GM13977 (cell line): ENCODE results near the gene TRAFD1.

ENCODE experiments used
- DNase-seq: peaks from one replicate; pipeline ENCODE4 v3.0.0; 2012; ENCODE audit warnings: low spot score
- in situ Hi-C: fragments of 300-500 bp; cut with MboI; formaldehyde crosslinking; loops from one replicate; pipeline ENCODE4 v1.12.0; 2022; ENCODE audit warnings: low sequenced_read_pairs, low pct_unique_long_range_greater_than_20kb, mixed read lengths, inconsistent platforms; ENCODE audit not compliant: unreplicated experiment
- TF ChIP-seq, protein P1 (sequence below): IDR thresholded peaks from 2 replicates; pipeline ENCODE4 v1.5.1; 2012; ENCODE audit warnings: mild to moderate bottlenecking, control low read depth; ENCODE audit not compliant: insufficient read depth; ENCODE audit errors: extremely low read depth, missing control alignments

TRAFD1 gene, protein sequence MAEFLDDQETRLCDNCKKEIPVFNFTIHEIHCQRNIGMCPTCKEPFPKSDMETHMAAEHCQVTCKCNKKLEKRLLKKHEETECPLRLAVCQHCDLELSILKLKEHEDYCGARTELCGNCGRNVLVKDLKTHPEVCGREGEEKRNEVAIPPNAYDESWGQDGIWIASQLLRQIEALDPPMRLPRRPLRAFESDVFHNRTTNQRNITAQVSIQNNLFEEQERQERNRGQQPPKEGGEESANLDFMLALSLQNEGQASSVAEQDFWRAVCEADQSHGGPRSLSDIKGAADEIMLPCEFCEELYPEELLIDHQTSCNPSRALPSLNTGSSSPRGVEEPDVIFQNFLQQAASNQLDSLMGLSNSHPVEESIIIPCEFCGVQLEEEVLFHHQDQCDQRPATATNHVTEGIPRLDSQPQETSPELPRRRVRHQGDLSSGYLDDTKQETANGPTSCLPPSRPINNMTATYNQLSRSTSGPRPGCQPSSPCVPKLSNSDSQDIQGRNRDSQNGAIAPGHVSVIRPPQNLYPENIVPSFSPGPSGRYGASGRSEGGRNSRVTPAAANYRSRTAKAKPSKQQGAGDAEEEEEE

DNA sequence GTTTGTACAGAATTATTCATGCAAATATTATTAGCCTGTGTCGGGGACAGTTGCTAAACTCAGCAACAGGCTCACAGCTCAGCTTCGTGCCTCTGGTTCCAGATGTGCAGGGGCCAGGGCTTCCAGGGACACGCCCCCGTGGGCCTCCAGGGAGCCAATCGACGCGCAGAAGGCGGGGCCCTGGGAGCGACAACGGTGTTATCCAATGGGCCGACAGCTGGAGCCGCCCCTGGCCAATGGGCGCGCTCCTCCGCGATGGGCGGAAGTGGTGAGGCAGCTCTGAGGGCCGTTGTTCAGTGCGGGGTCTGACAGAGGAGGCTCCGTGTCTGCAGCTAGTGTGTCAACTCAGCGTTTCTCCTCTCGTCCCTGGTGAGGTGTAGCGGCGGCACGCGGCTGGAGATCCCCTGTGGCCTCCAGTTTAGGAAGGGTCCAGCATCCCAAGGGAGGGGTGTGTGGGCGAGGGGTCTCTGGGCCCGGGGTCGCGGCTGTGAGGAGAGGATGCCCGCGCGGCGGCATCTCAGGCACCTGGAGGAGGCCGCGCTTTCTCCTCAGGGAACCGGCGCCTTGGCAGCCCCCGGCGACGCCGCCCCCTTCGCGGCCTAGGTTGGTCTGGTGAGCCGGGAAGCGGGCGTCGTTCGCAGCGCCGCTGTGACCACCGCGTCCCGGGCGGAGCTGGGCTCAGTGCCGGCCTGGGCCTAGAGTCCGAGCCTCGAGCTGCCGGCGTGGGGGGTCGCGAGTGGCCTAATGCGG is at the start of gene TRAFD1:
TRAFD1 (plus strand) TSS at position 311 of the 750 bp plus-strand sequence. CDS start 4,963 bp downstream, outside the sequence.
- TF ChIP-seq, protein P1, sequence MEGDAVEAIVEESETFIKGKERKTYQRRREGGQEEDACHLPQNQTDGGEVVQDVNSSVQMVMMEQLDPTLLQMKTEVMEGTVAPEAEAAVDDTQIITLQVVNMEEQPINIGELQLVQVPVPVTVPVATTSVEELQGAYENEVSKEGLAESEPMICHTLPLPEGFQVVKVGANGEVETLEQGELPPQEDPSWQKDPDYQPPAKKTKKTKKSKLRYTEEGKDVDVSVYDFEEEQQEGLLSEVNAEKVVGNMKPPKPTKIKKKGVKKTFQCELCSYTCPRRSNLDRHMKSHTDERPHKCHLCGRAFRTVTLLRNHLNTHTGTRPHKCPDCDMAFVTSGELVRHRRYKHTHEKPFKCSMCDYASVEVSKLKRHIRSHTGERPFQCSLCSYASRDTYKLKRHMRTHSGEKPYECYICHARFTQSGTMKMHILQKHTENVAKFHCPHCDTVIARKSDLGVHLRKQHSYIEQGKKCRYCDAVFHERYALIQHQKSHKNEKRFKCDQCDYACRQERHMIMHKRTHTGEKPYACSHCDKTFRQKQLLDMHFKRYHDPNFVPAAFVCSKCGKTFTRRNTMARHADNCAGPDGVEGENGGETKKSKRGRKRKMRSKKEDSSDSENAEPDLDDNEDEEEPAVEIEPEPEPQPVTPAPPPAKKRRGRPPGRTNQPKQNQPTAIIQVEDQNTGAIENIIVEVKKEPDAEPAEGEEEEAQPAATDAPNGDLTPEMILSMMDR: no peak

DNA sequence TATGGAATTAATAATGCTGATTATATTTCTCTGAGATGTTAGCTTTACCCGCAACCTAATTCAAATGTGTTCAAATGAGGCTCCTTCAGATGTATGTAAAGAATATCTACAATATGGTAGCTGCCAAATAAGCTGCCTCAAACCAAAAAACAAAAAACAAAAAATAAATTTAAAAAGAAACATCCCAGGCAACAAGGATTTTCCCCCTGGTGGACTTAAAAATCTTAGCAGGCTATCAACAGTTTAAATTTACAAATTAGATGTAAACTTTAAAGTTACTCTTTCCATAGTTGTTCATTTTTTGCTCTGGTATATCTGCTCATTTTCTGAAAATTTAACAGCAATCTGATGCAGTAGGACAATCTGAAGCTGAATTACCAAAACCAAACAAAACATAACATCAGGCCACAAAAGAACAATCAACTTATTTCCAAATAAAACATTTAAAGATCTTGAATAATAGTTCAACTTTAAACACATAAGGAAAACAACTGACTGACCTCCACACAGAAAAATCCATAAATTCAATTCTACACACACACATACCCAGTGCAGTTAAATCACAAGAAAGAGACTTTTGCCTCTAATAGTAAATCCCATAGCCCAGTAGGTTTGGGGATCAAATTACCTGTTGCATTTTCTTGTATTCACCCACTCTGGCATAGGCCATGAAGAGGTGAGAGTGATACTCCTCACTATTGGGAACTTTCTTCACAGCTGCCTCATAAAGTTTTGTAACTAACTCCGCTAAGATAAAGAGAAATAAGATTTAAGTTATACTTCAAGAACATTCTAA is 38.1 kb upstream of the TRAFD1 start:
- TF ChIP-seq, protein P1: no peak
- in situ Hi-C loops: no loop called here
- DNase-seq: no peak

More for the DNA sequence above, at the start of gene TRAFD1:
- DNase-seq: peak; percentile 98
- in situ Hi-C loops: no loop called here

DNA sequence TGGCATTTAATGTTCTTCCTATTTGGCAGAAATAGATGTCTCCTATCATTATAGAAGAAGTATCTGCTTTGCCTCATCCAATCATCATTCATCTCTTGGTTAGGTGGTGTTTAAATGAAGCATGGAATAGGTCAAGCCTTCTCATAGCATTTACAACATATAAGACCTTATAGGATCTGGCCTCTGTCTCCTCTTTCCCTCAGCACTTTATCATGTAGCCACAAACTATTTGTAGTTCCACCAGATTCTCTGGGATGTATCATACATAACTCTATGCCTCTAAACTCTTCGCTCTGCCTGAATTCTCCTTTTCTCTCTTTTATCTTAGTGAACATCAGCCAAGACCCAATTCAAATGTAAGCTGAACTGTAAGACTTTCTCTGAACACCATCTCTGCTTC is 37.5 kb upstream of the TRAFD1 start:
- no peak for DNase-seq
- TF ChIP-seq, protein P1: no peak
- in situ Hi-C loops: no loop called here

DNA sequence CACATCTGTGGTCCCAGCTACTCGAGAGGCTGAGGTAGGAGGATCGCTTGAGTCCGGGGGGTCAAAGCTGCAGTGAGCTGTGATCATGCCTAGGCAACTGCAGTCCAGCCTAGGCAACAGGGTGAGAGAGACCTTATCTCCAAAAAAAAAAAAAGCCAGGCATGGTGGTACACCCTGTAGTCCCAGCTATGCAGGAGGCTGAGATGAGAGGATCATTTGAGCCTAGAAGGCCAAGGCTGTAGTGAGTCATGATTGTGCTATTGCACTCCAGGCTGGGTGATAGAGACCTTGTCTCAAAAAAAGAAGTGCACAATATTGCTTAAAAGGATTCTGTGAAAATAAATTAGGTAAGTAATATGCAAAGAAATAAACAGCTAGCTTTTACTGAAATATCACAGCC is 33.8 kb upstream of the TRAFD1 start:
- in situ Hi-C loops: no loop called here
- TF ChIP-seq, protein P1: no peak
- DNase-seq: no peak

DNA sequence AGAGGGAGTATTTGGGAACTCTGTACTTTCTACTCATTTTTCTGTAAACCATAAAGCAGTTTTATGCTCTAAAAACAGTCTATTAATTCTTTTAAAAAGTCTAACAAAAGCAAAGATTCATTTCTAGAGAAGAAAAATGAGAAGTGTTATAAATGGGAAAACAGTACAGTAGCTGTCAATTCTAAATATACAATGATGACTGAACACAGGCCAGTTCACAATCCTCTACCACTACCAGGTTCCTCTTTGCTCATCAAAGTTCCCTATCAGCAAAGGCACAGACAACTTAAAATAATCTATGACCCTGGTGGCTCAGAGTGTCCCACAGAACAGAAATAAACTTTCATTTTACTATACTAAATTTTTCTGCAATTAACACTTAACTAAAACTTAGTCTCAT is 29.3 kb upstream of the TRAFD1 start:
- peak; percentile 75 for DNase-seq
- in situ Hi-C loops: no loop called here
- TF ChIP-seq, protein P1: no peak

DNA sequence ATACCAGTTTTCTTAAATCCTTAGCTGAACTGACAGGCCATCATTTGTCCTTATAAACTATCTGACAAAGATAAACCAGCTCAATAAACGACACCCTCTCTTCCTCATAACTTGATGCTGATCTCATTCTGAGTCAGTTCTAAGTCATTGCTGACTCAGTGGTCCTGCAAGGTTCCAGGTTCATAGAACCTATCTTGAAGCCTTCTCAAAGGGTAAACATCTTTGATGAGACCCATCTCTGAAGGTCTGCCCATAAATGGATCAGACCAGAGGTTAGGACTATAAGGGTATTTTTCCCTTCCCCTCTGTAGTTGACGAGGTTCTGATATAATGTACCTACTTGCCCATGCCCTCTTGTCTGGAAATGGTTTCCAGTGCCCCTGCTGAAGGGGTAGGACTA is 28.7 kb upstream of the TRAFD1 start:
- no peak for DNase-seq
- in situ Hi-C loops: no loop called here
- TF ChIP-seq, protein P1: no peak
